Neural progenitor cell (in vitro differentiated cells): ENCODE data around the gene PGC.

Experiments
- CTCF ChIP-seq: fragments of 200-600 bp; sonication (generic); IDR thresholded peaks from 2 replicates; pipeline ENCODE4 v1.5.1; 2017; ENCODE audit warnings: antibody characterized with exemption, mild to moderate bottlenecking
- EZH2phosphoT487 ChIP-seq: fragments of 200-600 bp; sonication (generic); IDR thresholded peaks from 2 replicates; pipeline ENCODE4 v1.6.1; 2017; ENCODE audit warnings: antibody characterized with exemption

- TF ChIP-seq CTCF: no peak
- TF ChIP-seq EZH2phosphoT487: peak; percentile 45
Observed at GRCh38 chr6:41734666-41735426, 12.4 kb downstream of the PGC start.
